GM12864 (cell line): ENCODE measurements around the gene GAS2L1.

ENCODE experiments used
- DNase-seq: peaks from one replicate; pipeline ENCODE4 v3.0.0-alpha.2; 2011; ENCODE audit warnings: low read depth
- H3K4me3 ChIP-seq: 2 replicates; pipeline ENCODE4 v1.5.1; 2011; ENCODE audit warnings: mild to moderate bottlenecking, low read depth, low read length, control low read depth
- TF ChIP-seq, protein P1 (sequence below): IDR thresholded peaks from 2 replicates; pipeline ENCODE4 v1.5.1; 2011; ENCODE audit warnings: low read depth, mild to moderate bottlenecking, moderate library complexity, low read length, control low read depth, inconsistent platforms; ENCODE audit errors: missing control alignments

GAS2L1 gene

GRCh38 chr22:29328566-29329500, 22.4 kb downstream of the GAS2L1 start:
- no peak overlapping the region for H3K4me3 ChIP-seq
- no peak for DNase-seq
- TF ChIP-seq, protein P1, sequence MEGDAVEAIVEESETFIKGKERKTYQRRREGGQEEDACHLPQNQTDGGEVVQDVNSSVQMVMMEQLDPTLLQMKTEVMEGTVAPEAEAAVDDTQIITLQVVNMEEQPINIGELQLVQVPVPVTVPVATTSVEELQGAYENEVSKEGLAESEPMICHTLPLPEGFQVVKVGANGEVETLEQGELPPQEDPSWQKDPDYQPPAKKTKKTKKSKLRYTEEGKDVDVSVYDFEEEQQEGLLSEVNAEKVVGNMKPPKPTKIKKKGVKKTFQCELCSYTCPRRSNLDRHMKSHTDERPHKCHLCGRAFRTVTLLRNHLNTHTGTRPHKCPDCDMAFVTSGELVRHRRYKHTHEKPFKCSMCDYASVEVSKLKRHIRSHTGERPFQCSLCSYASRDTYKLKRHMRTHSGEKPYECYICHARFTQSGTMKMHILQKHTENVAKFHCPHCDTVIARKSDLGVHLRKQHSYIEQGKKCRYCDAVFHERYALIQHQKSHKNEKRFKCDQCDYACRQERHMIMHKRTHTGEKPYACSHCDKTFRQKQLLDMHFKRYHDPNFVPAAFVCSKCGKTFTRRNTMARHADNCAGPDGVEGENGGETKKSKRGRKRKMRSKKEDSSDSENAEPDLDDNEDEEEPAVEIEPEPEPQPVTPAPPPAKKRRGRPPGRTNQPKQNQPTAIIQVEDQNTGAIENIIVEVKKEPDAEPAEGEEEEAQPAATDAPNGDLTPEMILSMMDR, result no peak

- no peak overlapping the region for H3K4me3 ChIP-seq
- DNase-seq, result no peak
- TF ChIP-seq, protein P1, result no peak
Observed at GRCh38 chr22:29329581-29329980, 23.1 kb downstream of the GAS2L1 start.

DNA sequence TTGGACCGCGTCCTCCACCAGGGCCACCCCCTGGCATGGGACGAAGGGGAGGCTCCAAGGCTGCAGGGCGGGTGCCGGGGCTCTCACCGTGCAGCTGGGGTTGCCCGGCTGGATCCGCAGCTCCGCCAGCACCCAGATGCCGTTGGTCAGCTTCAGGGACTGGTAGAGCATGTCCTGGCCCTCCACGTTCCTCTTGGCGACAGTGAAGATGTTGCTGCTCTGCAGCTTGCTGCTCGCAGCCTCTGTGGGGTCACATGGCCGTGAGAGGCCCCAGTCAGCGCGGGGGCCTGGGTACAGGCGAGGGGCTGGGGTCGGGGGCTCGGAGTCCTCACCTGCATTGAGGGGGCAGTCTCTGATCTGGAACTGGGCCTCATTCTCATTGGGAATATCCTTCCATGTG, 23.8 kb downstream of the GAS2L1 start:
- no peak for DNase-seq
- no peak overlapping the region for H3K4me3 ChIP-seq
- TF ChIP-seq, protein P1, result no peak

GRCh38 chr22:29330753-29331152, 24.3 kb downstream of the GAS2L1 start:
- no peak overlapping the region for H3K4me3 ChIP-seq
- TF ChIP-seq, protein P1, result no peak
- DNase-seq, result no peak

- H3K4me3 ChIP-seq, result no peak overlapping the region
- no peak for DNase-seq
- TF ChIP-seq, protein P1, result no peak
Observed at GRCh38 chr22:29331213-29331612, 24.8 kb downstream of the GAS2L1 start.

GRCh38 chr22:29331658-29332300, 25.3 kb downstream of the GAS2L1 start:
- DNase-seq, result no peak

More at GRCh38 chr22:29331658-29332300, 25.3 kb downstream of the GAS2L1 start:
- TF ChIP-seq, protein P1, result no peak
- H3K4me3 ChIP-seq, result no peak overlapping the region
